GM18520 (cell line): ENCODE measurements around the gene GRIA1.

Experiments
- ATAC-seq: cut with Tn5 transposase; IDR thresholded peaks from one replicate; pipeline ENCODE4 v1.9.1; 2021; ENCODE audit not compliant: unreplicated experiment

GRIA1 gene

DNA sequence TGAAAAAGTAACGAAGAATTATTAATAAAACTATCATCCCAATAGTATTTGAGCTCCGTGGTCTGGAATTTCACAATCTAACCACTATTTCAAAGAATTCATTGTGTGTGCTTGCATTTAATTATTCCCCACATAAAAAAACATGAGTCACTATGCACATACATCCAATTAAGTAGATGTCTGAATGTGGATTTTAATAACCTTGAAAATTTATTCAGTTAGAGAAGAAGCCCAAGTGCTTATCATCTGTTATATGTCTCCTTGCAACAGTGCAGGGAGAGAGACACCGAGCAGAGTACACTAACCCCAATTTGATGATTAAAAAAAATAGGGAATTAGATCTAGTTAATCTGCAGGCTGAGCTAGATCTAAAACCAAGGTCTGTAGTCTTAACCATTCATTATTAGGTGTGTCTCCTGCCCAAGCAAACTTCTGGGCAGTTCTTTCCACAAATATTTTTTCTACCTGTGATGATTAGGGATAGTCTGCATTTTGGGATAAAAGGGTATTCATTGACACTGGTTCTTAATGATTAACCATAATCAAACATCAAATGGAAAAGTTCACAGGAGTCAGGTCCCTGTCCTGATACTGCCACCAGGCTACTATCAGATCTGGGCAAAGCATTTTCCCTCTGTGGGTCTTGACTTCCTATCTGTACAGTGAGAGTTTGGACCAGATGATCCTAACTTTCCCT is 164.2 kb downstream of the GRIA1 start:
- no peak for ATAC-seq

DNA sequence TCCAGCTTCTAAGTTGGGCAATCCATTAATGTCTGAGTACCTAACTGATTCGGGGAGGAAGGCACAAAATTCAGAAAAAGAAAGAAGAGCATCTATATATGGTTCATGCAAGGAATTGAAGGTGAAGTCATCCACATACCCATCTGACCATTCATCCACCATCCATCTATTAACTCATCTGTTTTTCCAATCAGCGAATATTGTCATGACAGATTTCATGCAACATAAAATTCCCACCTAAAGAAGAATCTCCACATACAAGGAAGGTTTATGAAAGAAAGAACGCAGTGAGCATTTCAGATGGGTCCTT is 164.7 kb downstream of the GRIA1 start:
- ATAC-seq: no peak

GRCh38 chr5:153658149-153658548 is 167.7 kb downstream of the GRIA1 start:
- ATAC-seq: no peak

DNA sequence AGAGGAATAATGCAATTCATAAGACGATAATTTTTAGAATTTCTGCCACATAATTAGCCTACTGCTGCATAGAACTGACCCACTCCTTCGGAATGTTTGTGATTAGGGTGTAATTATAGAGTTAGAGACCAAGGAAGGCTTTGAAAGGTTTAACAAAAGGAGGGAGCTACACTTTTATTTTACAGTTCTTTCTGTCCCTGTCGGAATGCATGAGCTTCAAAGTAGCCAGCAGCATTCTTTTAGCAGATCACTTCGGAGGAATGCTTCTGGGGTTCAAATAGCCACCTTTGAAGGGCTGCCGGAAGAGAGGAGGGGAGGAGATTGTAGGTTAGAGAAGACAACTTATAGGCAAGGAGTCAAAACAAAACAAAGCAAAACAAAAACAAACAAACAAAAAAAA is 168.1 kb downstream of the GRIA1 start:
- ATAC-seq: no peak

DNA sequence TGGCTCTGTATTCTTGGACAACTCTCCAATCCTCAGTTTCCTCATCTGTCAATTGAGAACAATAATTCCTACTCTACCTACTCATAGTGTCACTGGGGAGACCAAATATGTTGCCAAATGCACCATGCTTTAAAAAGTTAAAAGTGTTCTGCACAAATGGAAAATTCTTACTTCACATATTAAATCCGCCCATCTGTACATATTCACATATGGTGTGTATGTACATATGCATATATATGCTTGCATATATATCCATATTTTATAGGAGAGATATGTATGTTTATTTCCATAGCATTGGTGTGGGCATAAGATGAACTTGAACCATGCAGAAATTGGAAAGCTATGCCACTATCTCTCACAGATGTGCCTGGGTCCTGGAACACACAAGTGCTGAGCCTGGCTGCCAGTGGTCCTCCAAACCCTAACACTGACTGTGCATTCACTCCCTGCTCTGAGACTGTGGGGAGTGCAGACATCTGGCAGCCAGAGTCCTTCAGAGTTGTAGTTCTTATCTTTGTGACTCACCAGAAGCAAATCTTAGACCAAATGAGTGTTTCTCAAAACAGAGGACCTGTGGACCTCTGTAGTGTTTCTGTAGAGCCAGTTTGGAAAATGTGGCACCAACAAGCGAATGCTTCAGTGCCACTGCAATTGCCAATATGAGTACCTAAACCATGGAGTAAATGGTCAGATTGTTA is 168.7 kb downstream of the GRIA1 start:
- ATAC-seq: no peak

DNA sequence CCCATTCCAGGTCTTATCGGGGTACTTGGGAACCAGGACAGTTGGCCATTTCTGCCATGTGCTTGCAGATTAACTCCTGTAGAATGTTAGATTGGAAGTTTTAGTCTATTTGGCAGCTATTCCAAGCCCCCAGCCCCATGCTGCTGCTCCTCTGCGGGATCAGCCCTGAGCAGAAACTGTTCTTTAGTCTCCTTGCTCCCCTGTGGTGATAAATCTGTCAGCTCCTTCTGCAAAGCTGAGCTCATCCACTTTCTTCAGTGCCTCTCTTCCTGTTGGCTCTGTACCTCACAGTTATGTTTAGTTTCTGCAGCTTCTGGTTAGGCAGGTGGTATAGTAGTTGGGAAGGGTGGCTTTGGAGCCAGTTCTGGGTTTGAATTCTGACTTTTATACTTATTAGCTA is 170.4 kb downstream of the GRIA1 start:
- ATAC-seq: no peak

GRCh38 chr5:153661897-153662296 is 171.4 kb downstream of the GRIA1 start:
- no peak for ATAC-seq

- ATAC-seq: no peak
Measured at GRCh38 chr5:153670101-153670500, 179.6 kb downstream of the GRIA1 start.

- no peak for ATAC-seq
Measured at GRCh38 chr5:153671653-153672346, 181.3 kb downstream of the GRIA1 start.

- no peak for ATAC-seq
Measured at GRCh38 chr5:153672347-153673090, 182.0 kb downstream of the GRIA1 start.

- ATAC-seq: no peak
Measured at GRCh38 chr5:153674356-153674755, 183.9 kb downstream of the GRIA1 start.

- ATAC-seq: no peak
Measured at GRCh38 chr5:153676406-153676805, 185.9 kb downstream of the GRIA1 start.

DNA sequence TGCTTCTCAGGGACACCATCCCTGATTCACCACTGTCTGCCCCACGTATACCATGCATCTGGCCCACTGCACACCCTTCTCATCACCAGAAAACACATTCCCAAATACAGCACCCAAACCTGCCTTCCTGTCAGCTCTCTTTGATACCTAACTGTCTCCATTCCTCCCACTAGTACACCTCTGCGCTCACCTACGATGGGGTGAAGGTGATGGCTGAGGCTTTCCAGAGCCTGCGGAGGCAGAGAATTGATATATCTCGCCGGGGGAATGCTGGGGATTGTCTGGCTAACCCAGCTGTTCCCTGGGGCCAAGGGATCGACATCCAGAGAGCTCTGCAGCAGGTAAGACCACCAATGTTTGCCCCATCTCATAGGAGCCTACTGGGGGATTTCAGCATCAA is 186.4 kb downstream of the GRIA1 start:
- ATAC-seq: no peak

- ATAC-seq: no peak
Measured at GRCh38 chr5:153678617-153679329, 188.3 kb downstream of the GRIA1 start.

- ATAC-seq: no peak
Measured at GRCh38 chr5:153690236-153690635, 199.8 kb downstream of the GRIA1 start.

DNA sequence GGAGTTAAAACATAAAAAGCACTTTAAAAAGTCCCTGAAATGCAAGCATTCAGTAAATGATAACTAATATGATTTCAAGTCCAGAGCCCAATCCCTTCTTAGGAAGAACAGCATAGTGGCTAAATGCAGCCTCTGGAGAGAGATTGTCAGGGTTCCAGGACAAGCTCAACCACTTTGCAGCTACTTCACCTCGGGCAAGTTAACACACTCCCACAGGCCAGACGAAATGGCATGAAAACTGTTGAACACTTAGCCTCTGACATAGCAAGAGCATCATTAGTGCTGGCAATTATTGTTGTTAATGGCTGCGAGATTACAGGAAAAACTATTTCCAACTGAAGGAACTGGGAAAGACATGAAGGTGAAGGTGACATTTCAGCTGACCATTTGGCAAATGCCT is 205.8 kb downstream of the GRIA1 start:
- no peak for ATAC-seq

DNA sequence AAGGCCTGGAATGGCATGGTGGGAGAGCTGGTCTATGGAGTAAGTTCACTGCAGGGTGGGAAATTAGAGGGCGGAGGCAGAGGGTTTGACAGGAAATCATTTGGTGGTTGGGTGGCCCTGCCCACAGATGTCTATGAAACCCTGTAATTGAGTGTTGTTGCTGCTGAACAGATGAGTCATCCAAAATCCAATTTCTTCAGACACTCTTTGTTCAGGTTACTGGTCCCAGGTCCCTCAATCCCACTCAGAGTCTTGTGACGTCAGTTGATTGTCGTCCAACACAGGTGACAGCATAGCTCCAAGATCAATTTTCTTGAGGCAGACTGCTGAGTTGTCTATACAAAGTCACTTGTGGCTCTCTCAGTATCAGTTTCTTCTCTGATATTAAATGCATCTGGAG is 208.6 kb downstream of the GRIA1 start:
- ATAC-seq: no peak

DNA sequence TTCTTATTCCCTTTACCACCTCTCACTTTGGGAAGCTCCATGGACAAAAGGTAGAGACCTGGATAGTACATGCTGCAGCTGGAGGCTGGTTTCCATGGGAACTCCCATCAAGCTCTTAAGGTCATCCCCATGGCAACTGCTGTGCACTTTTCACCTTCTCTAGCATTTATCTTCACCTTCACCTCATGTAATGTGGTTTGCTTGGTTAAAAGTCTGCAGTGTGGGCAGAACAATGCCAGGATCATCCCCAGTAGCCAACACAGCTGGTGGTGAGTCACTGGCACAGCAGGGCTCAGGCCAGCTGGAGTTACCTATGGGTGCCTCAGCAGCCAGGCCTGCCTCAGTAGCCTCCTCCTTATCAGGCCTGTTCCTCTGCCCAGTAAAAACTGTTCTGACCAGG is 210.5 kb downstream of the GRIA1 start:
- ATAC-seq: no peak

- ATAC-seq: no peak
Measured at GRCh38 chr5:153702265-153702664, 211.8 kb downstream of the GRIA1 start.

GRCh38 chr5:153704110-153704509 is 213.6 kb downstream of the GRIA1 start:
- no peak for ATAC-seq

GRCh38 chr5:153707626-153708025 is 217.2 kb downstream of the GRIA1 start:
- no peak for ATAC-seq
